ACC112 (cell line): ENCODE measurements around the gene NIP7.
"Not testable (repeated sequence)": the region's sequence is repeated elsewhere in the genome, so short reads cannot be mapped to it uniquely, and the experiment has no call there.

Source experiments
- H2AFZ ChIP-seq: fragments of 200-600 bp; sonication (generic); one replicate; pipeline ENCODE4 v1.6.0; 2017; ENCODE audit warnings: antibody characterized with exemption, low read length; ENCODE audit not compliant: unreplicated experiment
- H3K27ac ChIP-seq: fragments of 200-600 bp; sonication (generic); 2 replicates; pipeline ENCODE4 v1.5.1; 2014; ENCODE audit warnings: low read depth, mild to moderate bottlenecking, antibody characterized with exemption, low read length, moderate library complexity
- H3K27me3 ChIP-seq: fragments of 200-600 bp; sonication (generic); 2 replicates; pipeline ENCODE4 v1.6.1; 2014; ENCODE audit warnings: mild to moderate bottlenecking, antibody characterized with exemption, low read length, moderate library complexity, mixed read lengths; ENCODE audit not compliant: insufficient read depth
- H3K36me3 ChIP-seq: fragments of 200-600 bp; sonication (generic); 2 replicates; pipeline ENCODE4 v1.6.1; 2016; ENCODE audit warnings: mild to moderate bottlenecking, antibody characterized with exemption, low read length, moderate library complexity, mixed read lengths; ENCODE audit not compliant: insufficient read depth
- H3K4me1 ChIP-seq: fragments of 200-600 bp; sonication (generic); one replicate; pipeline ENCODE4 v1.6.1; 2016; ENCODE audit warnings: low read length, mixed read lengths; ENCODE audit not compliant: insufficient read depth, unreplicated experiment, control insufficient read depth
- H3K4me3 ChIP-seq: fragments of 200-600 bp; sonication (generic); 2 replicates; pipeline ENCODE4 v1.5.1; 2014; ENCODE audit warnings: mild to moderate bottlenecking, low read depth, low read length
- H3K79me2 ChIP-seq: fragments of 200-600 bp; sonication (generic); one replicate; pipeline ENCODE4 v1.6.0; 2016; ENCODE audit warnings: low read length; ENCODE audit not compliant: control insufficient read depth, unreplicated experiment, insufficient read depth

NIP7 gene

DNA sequence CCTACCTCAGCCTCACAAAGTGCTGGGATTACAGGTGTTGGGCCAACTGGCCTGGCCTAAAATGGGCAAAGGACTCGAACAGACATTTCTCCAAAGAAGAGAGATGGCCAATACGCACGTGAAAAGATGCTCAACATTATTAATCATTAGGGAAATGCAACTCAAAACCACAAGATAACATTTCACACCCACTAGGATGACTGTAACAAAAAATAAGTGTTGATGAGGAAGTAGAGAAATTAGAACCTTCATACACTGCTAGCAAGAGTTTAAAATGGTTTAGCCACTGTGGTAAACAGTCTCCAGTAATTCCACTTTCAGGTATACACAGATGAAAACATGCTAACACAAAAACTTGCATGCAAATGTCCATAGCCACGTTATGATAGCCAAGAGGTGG is 6.4 kb downstream of the NIP7 start:
- no peaks in the 10 kb centered on the region for H3K27me3 ChIP-seq
- no peak overlapping the region for H3K27ac ChIP-seq
- H3K4me3 ChIP-seq = no peak overlapping the region
- H3K79me2 ChIP-seq = peaks cover 17% of the 10 kb centered on the region
- peaks cover 31% of the 10 kb centered on the region for H3K36me3 ChIP-seq
- peaks cover 4% of the 10 kb centered on the region for H3K4me1 ChIP-seq
- no peak overlapping the region for H2AFZ ChIP-seq

DNA sequence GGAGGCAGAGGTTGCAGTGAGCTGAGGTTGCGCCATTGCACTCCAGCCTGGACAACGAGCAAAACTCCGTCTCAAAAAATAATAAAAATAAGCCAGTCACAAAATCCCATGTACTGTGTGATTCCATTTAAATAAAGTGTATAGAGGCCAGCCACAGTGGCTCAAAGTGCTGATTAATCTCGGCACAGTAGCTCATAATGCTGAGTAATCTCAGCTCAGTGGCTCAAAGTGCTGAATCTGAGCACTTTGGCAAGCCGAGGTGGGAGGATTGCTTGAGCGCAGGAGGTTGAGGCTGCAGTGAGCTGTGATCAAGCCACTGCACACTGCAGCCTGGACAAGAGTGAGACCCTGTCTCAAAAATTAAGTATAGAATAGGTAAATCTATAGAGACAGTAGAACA is 7.1 kb downstream of the NIP7 start:
- H3K4me1 ChIP-seq = no peaks in the 10 kb centered on the region
- no peak overlapping the region for H3K27ac ChIP-seq
- peaks cover 9% of the 10 kb centered on the region for H3K79me2 ChIP-seq
- H3K36me3 ChIP-seq = peaks cover 24% of the 10 kb centered on the region
- no peaks in the 10 kb centered on the region for H3K27me3 ChIP-seq
- no peak overlapping the region for H3K4me3 ChIP-seq
- H2AFZ ChIP-seq = no peak overlapping the region

DNA sequence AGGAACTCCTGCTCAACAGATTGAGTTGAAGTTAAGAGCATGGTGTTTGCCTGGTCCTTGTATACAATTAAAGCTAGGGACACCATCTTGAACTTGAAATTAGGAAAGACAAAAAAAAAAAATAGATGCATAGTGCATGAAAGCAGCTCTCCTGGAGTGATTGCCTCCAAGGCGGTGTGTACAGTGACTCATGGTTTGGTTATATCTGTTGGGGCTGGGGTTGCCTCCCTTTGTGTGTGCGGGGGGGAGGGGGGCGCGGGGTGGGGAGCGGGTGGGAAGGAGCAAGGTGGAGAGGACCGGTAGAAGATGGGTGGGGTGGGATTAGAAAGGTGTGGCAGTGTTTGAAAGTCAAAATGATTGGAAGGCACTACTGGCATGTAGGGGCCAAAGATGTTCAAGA is 8.7 kb downstream of the NIP7 start:
- peaks cover 15% of the 10 kb centered on the region for H3K36me3 ChIP-seq
- H2AFZ ChIP-seq = no peak overlapping the region
- no peak overlapping the region for H3K4me3 ChIP-seq
- no peak overlapping the region for H3K27ac ChIP-seq
- H3K27me3 ChIP-seq = no peaks in the 10 kb centered on the region
- no peaks in the 10 kb centered on the region for H3K4me1 ChIP-seq
- H3K79me2 ChIP-seq = peaks cover 1% of the 10 kb centered on the region

DNA sequence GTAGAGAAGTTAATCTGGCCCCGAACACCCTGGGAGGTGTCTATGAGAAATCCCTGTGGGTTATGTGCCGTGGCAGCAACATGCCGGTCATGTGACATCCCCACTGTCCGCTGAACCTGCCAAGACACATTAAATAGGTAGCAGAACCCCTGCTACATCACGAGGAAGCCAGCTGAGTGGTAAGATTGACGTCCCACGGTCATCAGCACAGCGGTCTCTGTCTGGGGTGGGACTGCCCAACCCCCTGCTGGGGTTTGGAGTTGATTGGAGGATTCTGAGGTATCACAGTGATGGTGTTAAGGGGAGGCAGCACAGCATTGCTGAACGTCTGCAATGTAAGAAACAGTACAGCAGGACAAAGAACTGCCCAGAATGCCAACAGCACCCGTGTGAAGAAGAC is 10.0 kb downstream of the NIP7 start:
- H3K27me3 ChIP-seq = no peaks in the 10 kb centered on the region
- H2AFZ ChIP-seq = no peak overlapping the region
- no peak overlapping the region for H3K27ac ChIP-seq
- H3K36me3 ChIP-seq = peaks cover 10% of the 10 kb centered on the region; the same call in 1 of the 2 replicates
- H3K79me2 ChIP-seq = no peaks in the 10 kb centered on the region
- H3K4me1 ChIP-seq = no peaks in the 10 kb centered on the region
- no peak overlapping the region for H3K4me3 ChIP-seq

DNA sequence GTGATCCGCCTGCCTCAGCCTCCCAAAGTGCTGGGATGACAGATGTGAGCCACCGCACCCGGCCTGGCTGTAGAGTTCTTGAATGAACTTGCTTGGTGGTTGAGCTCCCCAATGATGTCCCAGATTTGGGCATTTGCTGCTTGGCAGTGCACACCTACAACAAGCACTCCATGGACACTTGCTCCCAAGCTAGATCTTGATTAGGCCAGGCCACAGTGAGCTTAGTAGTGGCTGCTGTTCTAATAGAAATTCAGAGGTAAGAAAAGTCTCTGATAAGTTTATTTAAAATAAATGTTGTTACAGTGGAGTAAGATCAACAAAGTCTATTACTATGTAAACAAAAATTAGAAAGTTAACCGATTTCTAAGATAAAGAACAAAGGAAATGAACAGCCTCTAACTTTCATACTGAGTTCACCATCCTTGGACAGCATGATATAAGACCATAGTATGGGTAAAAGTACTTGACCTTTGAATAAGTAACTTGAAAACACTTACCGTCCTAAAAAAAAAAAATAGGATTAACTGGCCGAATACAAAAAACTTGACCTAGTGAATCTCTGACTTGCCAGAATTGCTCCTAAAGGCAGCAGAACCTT is 11.1 kb downstream of the NIP7 start:
- no peaks in the 10 kb centered on the region for H3K4me1 ChIP-seq
- no peak overlapping the region for H3K27ac ChIP-seq
- no peaks in the 10 kb centered on the region for H3K27me3 ChIP-seq
- no peak overlapping the region for H2AFZ ChIP-seq
- no peak overlapping the region for H3K4me3 ChIP-seq
- peaks cover 9% of the 10 kb centered on the region; the same call in 1 of the 2 replicates for H3K36me3 ChIP-seq
- no peaks in the 10 kb centered on the region for H3K79me2 ChIP-seq

DNA sequence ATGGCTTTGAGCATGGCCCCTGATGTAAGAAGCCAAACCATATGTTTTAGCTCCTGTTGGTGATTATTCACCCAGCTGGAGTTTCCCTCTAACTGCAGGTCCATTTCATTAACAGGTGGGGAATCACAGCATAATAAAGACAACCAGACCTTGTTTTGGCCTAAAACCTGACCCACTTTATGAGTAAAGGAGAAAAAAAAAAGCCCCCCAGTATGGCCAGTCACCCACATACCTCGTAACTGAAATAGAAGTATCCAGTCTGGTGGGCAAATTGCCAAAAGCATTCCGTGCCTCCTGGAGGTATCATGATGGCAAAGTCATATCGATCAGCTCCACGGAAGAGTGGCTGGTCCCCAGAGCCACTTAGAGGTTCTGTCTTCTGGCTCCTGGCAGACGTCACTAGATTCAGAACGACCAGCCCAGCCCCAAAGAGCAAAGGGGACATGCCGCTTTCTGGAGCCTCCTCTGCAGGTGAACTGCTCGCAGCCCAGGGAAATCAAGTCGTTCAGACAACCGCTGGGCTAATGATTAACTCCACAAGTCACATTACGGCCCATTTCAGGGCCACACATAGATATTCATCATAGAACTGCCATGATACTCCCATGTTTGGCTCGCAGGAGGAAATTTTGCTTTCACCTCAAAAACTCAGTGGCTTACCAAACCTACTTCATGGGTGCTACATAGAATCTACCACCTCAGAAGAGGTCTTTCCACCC is 11.9 kb downstream of the NIP7 start, which contains the start of gene TMED6:
TSS of gene TMED6 (minus strand) at position 478 of the 719 bp plus-strand sequence. CDS start at position 445, 33 bp downstream.
- H2AFZ ChIP-seq = no peak within 1 kb of the TSS
- no peak within 1 kb of the TSS for H3K4me3 ChIP-seq
- no peaks in the 10 kb centered on the region for H3K27me3 ChIP-seq
- no peaks in the 10 kb centered on the region for H3K4me1 ChIP-seq
- H3K27ac ChIP-seq = no peak within 1 kb of the TSS
- H3K36me3 ChIP-seq = peaks cover 4% of the 10 kb centered on the region; the same call in 1 of the 2 replicates
- H3K79me2 ChIP-seq = no peaks in the 10 kb centered on the region

DNA sequence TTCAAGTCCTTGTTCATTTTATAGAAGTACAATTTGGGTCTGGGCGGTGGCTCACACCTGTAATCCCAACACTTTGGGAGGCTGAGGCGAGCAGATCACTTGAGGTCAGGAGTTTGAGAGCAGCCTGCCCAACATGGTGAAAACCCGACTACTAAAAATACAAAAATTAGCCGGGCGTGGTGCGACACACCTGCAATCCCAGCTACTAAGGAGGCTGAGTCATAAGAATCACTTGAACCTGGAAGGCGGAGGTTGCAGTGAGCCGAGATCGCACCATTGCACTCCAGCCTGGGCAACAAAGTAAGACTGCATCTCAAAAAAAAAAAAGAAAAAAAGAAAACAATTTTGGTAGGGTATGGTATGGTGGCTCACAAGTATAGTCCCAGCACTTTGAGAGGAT is 20.5 kb downstream of the NIP7 start:
- not testable (repeated sequence) for H3K27me3 ChIP-seq, H3K27ac ChIP-seq, H3K4me3 ChIP-seq, H3K4me1 ChIP-seq, H2AFZ ChIP-seq, H3K79me2 ChIP-seq, H3K36me3 ChIP-seq

DNA sequence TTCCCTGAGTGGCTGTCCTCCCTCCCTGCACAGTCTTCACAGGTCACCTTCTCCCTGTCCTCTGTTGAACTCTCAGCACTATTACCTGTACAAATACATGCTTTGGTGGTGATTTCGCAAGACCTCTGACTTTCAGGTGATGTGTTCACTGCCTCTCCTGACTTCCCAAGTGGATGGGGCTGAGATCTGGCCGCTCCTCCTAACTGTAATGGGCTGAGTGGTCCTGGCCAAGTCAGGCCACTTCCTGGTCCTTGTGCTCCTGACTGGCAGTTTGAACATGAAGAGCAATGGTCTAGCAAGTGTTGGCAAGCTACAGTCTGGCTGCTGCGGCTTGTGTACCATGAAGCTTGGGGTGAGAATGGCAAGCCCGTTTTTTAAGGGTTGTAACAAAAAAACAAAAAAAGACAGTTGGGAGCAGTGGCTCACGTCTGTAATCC is 23.7 kb downstream of the NIP7 start:
- Histone ChIP-seq H3K27ac (no peak overlapping the region), H3K4me1 (no peaks in the 10 kb centered on the region), H3K36me3 (peaks cover 10% of the 10 kb centered on the region; the same call in 1 of the 2 replicates)

DNA sequence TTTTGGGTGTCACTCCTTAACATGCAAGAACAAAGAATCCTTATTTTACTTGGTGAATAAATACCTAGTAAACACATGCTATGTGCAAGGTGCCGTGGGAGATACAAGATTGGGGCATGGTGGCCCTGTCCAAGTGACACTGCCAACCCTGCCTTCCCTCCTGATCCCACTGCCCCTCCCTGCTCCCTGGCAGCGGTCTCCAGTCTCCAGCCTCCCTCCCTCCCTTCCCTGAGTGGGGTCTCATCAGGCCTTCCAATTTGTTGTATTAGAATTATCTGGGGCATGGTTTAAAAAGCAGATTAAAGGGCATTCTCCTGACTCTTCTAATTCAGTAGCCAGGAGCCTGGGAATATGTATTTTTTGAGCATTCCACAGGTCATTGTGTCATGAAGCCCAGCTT is 24.5 kb downstream of the NIP7 start:
- H3K27me3 ChIP-seq = no peaks in the 10 kb centered on the region
- no peak overlapping the region for H3K4me3 ChIP-seq
- H3K79me2 ChIP-seq = no peaks in the 10 kb centered on the region
- H2AFZ ChIP-seq = no peak overlapping the region
- H3K36me3 ChIP-seq = peaks cover 12% of the 10 kb centered on the region; the same call in 1 of the 2 replicates
- no peak overlapping the region for H3K27ac ChIP-seq
- H3K4me1 ChIP-seq = no peaks in the 10 kb centered on the region

More for the DNA sequence above, 23.7 kb downstream of the NIP7 start:
- H3K27me3 ChIP-seq = no peaks in the 10 kb centered on the region
- no peak overlapping the region for H2AFZ ChIP-seq
- H3K4me3 ChIP-seq = no peak overlapping the region
- H3K79me2 ChIP-seq = no peaks in the 10 kb centered on the region

DNA sequence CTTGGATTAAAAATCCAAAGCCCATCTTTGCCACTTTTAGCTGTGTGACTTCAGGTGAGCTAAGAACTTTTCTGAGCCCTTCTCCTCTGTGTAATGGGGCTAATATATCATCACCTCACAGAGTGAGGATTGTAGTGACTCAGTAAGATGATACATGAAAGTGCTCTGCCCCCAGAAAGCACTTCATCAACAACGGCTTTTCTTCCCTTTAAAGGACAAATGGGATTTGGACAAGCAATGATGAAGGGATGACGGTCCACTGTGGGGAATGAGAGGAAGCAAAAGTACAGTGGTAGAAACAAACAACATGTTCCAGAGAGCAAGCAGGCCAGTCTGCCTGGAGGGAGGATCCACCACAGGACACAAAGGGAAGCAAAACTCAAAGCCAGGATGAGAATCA is 26.3 kb downstream of the NIP7 start:
- Histone ChIP-seq H3K27me3 (no peaks in the 10 kb centered on the region), H3K4me3 (no peak overlapping the region), H2AFZ (no peak overlapping the region), H3K36me3 (peaks cover 26% of the 10 kb centered on the region), H3K79me2 (no peaks in the 10 kb centered on the region), H3K27ac (no peak overlapping the region), H3K4me1 (no peaks in the 10 kb centered on the region)

DNA sequence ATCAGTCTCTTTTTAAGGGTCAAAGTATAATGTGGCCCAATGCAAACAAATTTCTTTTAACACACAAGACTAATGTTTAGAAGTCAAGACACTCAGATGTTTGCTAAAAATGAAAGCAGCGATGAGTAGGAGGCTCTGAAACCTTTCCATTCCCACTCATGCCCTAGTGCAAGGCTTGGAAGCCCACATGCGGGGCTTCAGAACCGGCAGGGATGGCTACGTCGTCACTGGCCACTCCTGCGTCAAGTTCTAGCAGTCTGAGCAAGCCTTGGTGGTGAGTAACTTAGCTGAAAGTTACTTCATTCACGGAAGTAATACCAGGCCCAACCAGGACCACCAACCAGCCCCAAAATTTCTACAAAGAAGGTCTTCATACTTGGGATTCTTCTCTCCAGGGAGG is 26.9 kb downstream of the NIP7 start:
- Histone ChIP-seq H3K36me3 (peaks cover 26% of the 10 kb centered on the region), H3K27ac (no peak overlapping the region)

More for the DNA sequence above, 26.9 kb downstream of the NIP7 start:
- Histone ChIP-seq H3K79me2 (no peaks in the 10 kb centered on the region), H3K27me3 (no peaks in the 10 kb centered on the region), H2AFZ (no peak overlapping the region), H3K4me3 (no peak overlapping the region), H3K4me1 (no peaks in the 10 kb centered on the region)
